ENCODE data around the gene CREB3L1. TPM values are rescaled to one million over a fixed set of nuclear protein-coding genes. Genes with fewer than 3 reads are reported as not detected.

The CREB3L1 gene
- total RNA-seq, 6 experiments from 2014 or later = 0.07 to 0.37 (median 0.24) TPM

DNA sequence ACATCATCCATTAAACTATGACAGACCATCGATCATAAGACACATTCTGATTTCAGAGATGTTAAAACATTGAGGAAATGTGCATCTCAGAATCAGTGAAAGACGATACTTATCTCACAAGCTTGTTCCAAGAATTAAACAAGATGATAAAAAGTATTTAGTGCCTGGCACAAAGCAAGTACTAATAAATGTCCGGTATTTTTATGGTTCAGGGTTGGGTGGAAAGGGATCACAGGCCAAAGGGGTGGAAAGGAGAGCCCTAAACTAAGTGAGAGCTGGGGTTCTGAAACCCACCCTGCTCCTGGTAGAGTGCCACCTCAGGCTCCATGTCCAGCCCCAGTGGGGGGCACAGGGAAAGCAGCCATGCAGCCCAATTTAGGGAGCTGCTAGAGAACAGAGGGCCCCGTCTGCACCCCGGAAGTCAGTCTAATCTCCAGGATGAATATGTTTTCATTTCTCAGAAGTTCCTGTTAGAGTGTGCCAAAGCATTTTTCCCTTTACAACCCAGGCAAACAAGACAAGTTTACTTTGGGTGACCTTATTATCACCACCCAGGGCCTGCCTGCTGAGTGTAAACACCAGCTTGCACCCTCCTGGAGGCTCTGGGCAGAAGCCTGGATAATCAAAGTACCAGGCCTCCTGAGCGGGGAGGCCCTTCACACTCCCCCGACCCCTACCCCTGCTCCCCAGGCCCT lies 3.8 kb upstream of the CREB3L1 start:
- Histone ChIP-seq H3K36me3 (no peaks in the 10 kb centered on the region), H3K27ac (no peak overlapping the region), H3K4me1 (peaks cover 0 to 49% (median 15%) of the 10 kb centered on the region in 4 donors), H3K27me3 (peaks cover 0 to 29% of the 10 kb centered on the region in 2 donors), H3K9me3 (no peaks in the 10 kb centered on the region), H3K4me3 (no peak overlapping the region)
- DNase-seq (peak; percentile 60 to 79 (median 72)), ATAC-seq (peak; percentile 89 to 93 (median 92))
- intact Hi-C loops (cut with DNase I) = no loop called here
- WGBS (ENCODE audit: insufficient coverage, low coverage, low lambda C conversion rate, missing lambda C conversion rate) = 35% methylated on average over 3 of the region's 7 CpGs
- TF ChIP-seq POLR2A (IDR thresholded peaks at IDR 0.05) = no peak
- TF ChIP-seq, protein P1, sequence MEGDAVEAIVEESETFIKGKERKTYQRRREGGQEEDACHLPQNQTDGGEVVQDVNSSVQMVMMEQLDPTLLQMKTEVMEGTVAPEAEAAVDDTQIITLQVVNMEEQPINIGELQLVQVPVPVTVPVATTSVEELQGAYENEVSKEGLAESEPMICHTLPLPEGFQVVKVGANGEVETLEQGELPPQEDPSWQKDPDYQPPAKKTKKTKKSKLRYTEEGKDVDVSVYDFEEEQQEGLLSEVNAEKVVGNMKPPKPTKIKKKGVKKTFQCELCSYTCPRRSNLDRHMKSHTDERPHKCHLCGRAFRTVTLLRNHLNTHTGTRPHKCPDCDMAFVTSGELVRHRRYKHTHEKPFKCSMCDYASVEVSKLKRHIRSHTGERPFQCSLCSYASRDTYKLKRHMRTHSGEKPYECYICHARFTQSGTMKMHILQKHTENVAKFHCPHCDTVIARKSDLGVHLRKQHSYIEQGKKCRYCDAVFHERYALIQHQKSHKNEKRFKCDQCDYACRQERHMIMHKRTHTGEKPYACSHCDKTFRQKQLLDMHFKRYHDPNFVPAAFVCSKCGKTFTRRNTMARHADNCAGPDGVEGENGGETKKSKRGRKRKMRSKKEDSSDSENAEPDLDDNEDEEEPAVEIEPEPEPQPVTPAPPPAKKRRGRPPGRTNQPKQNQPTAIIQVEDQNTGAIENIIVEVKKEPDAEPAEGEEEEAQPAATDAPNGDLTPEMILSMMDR (IDR thresholded peaks at IDR 0.05) = no peak

- Histone ChIP-seq H3K36me3 (no peaks in the 10 kb centered on the region), H3K27ac (no peak overlapping the region), H3K4me1 (peaks cover 0 to 49% (median 15%) of the 10 kb centered on the region in 4 donors), H3K27me3 (peaks cover 0 to 22% of the 10 kb centered on the region in 2 donors), H3K4me3 (no peak overlapping the region), H3K9me3 (no peaks in the 10 kb centered on the region)
- intact Hi-C loops (cut with DNase I) = no loop called here
- 29% methylated on average over 3 of the region's 6 CpGs for WGBS (ENCODE audit: insufficient coverage, low coverage, low lambda C conversion rate, missing lambda C conversion rate)
- TF ChIP-seq POLR2A (IDR thresholded peaks at IDR 0.05) = no peak
- TF ChIP-seq, protein P1 (IDR thresholded peaks at IDR 0.05) = no peak
- ATAC-seq (peak; percentile 16 to 54 (median 26)), DNase-seq (peak in 1 of 3 donors; percentile 77)
These were observed 1.4 kb upstream of the CREB3L1 start for GRCh38 chr11:46275964-46276641.

DNA sequence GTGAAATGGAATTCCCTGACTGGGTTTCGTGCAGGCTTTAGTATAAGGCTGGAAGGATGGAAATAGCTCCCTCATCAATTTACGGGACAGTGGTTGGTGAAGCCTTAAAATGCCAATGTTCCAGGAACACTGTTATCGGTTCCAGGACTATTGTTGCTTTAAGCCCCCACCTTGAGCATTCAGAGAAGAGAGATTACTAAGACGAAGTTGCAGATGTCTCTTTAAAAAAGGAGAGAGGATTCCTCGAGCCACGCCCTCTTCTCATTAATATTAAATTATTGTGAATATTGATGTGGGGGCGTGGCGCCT lies 195 bp upstream of the CREB3L1 start:
- 21% methylated on average over 8 of the region's 8 CpGs for WGBS (ENCODE audit: insufficient coverage, low coverage, low lambda C conversion rate, missing lambda C conversion rate)
- H3K27ac ChIP-seq = no peak overlapping the region
- intact Hi-C loops (cut with DNase I) = no loop called here
- H3K4me1 ChIP-seq = peaks cover 0 to 49% (median 15%) of the 10 kb centered on the region in 4 donors
- H3K4me3 ChIP-seq = peak overlapping the region; percentile 16 to 21 (median 18)
- TF ChIP-seq, protein P1 (IDR thresholded peaks at IDR 0.05) = no peak
- TF ChIP-seq POLR2A (IDR thresholded peaks at IDR 0.05) = no peak
- no peaks in the 10 kb centered on the region for H3K9me3 ChIP-seq
- H3K36me3 ChIP-seq = no peaks in the 10 kb centered on the region
- no peak for DNase-seq
- ATAC-seq = no peak
- peaks cover 0 to 22% of the 10 kb centered on the region in 2 donors for H3K27me3 ChIP-seq

DNA sequence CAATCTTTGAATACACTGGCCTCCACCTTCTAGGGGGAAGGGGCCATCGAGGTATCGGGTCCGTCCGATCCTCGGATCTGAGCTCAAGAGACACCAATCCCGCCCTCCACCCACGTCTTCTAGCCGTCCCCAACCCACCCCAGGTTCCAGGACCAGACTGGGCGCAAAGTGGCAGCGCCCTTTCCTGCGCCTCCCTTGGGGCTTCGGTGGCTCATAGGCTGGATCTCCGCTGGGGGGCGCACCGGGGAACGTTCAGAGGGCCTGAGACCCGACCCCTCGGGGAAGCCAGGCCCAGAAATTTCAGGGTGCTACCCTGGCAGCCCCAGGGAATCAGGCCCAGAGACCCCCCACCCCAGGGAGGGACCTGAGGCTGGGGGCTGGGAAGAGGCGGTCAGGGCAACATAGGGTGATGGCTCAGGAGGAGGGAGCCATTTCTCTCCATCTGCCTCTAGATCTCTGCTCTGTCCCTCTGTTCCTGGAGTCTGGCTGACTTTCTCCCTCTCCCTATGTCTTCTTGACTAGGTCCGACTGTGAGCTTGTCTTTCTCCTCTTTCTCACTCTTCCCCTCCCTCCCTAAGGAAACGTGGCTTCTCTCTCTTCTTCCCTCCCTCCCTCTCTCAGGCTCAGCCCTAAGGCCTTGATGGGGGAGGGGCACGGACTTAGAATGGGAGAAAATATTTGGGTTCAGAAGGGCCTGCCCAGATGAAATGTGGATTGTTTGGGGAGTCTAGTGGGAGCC lies 1.1 kb downstream of the CREB3L1 start:
- H3K4me3 ChIP-seq = peak overlapping the region; percentile 16 to 21 (median 18)
- intact Hi-C loops (cut with DNase I) = no loop called here
- TF ChIP-seq, protein P1 (IDR thresholded peaks at IDR 0.05) = peak in 2 of 4 donors; percentile 19
- no peak for TF ChIP-seq POLR2A (IDR thresholded peaks at IDR 0.05)
- no peaks in the 10 kb centered on the region for H3K9me3 ChIP-seq
- DNase-seq = no peak
- no peaks in the 10 kb centered on the region for H3K36me3 ChIP-seq
- H3K27me3 ChIP-seq = peaks cover 0 to 22% of the 10 kb centered on the region in 2 donors
- no peak overlapping the region for H3K27ac ChIP-seq
- WGBS (ENCODE audit: insufficient coverage, low coverage, low lambda C conversion rate, missing lambda C conversion rate) = 18% methylated on average over 3 of the region's 22 CpGs
- H3K4me1 ChIP-seq = peaks cover 0 to 42% (median 12%) of the 10 kb centered on the region in 4 donors
- no peak for ATAC-seq

Data from right lobe of liver (tissue), 6 donors.